Peyer's patch (tissue), 4 donors: ENCODE data around the gene UBAP1.
"Not testable (repeated sequence)": the region's sequence is repeated elsewhere in the genome, so short reads cannot be mapped to it uniquely, and the experiment has no call there.

Experiments used
- POLR2A ChIP-seq, 2 donors: fragments of 450-650 bp; IDR thresholded peaks; one replicate each; pipeline ENCODE4 v1.5.1; 2017; ENCODE audit warnings: antibody characterized with exemption in 2 of 2, mild to moderate bottlenecking in 2 of 2, moderate library complexity in 2 of 2
- TF ChIP-seq, protein P1 (sequence below), 6 experiments: fragments of 450-650 bp in 4 of 6; fragments of 200-600 bp in 2 of 6; sonication (generic) in 1 of 6; IDR thresholded peaks; one replicate each; pipeline ENCODE4 v1.5.1; 2017 to 2019; ENCODE audit warnings: antibody characterized with exemption in 6 of 6, mild to moderate bottlenecking in 3 of 6, moderate library complexity in 1 of 6

DNA sequence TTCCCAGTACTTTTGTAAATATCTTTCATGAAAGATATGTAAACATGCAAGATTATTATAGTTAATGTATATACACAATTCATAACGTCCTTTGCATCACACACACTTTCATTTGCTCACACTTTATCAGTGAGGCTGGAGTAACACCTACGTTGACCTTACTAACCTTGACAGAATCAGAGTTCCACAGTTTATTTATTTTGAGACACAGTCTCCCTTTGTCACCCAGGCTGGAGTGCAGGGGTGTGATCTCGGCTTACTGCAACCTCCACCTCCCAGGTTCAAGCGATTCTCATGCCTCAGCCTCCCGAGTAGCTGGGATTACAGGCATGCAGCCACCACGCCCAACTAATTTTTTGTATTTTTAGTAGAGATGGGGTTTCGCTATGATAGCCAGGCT, 122.2 kb downstream of the UBAP1 start:
- TF ChIP-seq, protein P1, sequence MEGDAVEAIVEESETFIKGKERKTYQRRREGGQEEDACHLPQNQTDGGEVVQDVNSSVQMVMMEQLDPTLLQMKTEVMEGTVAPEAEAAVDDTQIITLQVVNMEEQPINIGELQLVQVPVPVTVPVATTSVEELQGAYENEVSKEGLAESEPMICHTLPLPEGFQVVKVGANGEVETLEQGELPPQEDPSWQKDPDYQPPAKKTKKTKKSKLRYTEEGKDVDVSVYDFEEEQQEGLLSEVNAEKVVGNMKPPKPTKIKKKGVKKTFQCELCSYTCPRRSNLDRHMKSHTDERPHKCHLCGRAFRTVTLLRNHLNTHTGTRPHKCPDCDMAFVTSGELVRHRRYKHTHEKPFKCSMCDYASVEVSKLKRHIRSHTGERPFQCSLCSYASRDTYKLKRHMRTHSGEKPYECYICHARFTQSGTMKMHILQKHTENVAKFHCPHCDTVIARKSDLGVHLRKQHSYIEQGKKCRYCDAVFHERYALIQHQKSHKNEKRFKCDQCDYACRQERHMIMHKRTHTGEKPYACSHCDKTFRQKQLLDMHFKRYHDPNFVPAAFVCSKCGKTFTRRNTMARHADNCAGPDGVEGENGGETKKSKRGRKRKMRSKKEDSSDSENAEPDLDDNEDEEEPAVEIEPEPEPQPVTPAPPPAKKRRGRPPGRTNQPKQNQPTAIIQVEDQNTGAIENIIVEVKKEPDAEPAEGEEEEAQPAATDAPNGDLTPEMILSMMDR (IDR thresholded peaks at IDR 0.05) = not testable (repeated sequence)
- TF ChIP-seq POLR2A (IDR thresholded peaks at IDR 0.05) = not testable (repeated sequence)
